IMR-90 (cell line): Measurements from ENCODE around the gene ABCA2. TPM values are rescaled to one million over a fixed set of nuclear protein-coding genes. Genes with fewer than 3 reads are reported as not detected.

Experiments
- ATAC-seq: fragments of 200-7000 bp; cut with Tn5 transposase; 2 replicates; pipeline ENCODE4 v1.9.1; 2020; ENCODE audit warnings: low read depth, mild to moderate bottlenecking, moderate library complexity
- BruUV-seq: library from RNA; stranded (reverse); fragments of 400-500 nt; replicated peaks from 2 replicates; lab custom pipeline; 2021; lab: Mats Ljungman, UMichigan
- CTCF ChIA-PET: fragments of 300-600 bp; formaldehyde crosslinking; extraction: SDS; loops from one replicate; lab custom pipeline; 2021; ENCODE audit warnings: antibody characterized with exemption; lab: Yijun Ruan, JAX
- POLR2A ChIA-PET: fragments of 300-600 bp; sonication (Branson Sonifier 250); formaldehyde crosslinking; loops from one replicate; lab custom pipeline; 2022; ENCODE audit warnings: antibody characterized with exemption; ENCODE audit not compliant: unreplicated experiment; lab: Charles Lee
- DNase-seq: peaks from one replicate; pipeline ENCODE4 v3.0.0; 2013
- H2AFZ ChIP-seq: replicated peaks from 2 replicates; pipeline ENCODE3; 2013; ENCODE audit warnings: low read length, mild to moderate bottlenecking; ENCODE audit not compliant: poor library complexity
- H2AK5ac ChIP-seq: 2 replicates; pipeline ENCODE4 v1.6.1; 2013; ENCODE audit warnings: low read depth, low read length, inconsistent platforms
- H2AK9ac ChIP-seq: replicated peaks from 2 replicates; pipeline ENCODE3; 2013; ENCODE audit warnings: mild to moderate bottlenecking, low read depth, low read length, moderate library complexity; ENCODE audit not compliant: poor library complexity
- H2BK120ac ChIP-seq: 2 replicates; pipeline ENCODE4 v1.6.1; 2013; ENCODE audit warnings: low read depth, low read length, inconsistent platforms
- H2BK15ac ChIP-seq: 3 replicates; pipeline ENCODE4 v1.6.1; 2013; ENCODE audit warnings: low read depth, low read length, inconsistent platforms
- H2BK20ac ChIP-seq: 2 replicates; pipeline ENCODE4 v1.6.1; 2013; ENCODE audit warnings: low read depth, mild to moderate bottlenecking, inconsistent platforms, low read length, moderate library complexity
- H2BK5ac ChIP-seq: 2 replicates; pipeline ENCODE4 v1.6.1; 2013; ENCODE audit warnings: mild to moderate bottlenecking, low read depth, low read length, inconsistent platforms; ENCODE audit not compliant: poor library complexity, severe bottlenecking
- H3K14ac ChIP-seq: replicated peaks from 2 replicates; pipeline ENCODE4 v1.6.1; 2013; ENCODE audit warnings: low read depth, low read length, inconsistent platforms
- H3K18ac ChIP-seq: 2 replicates; pipeline ENCODE4 v1.6.1; 2013; ENCODE audit warnings: low read depth, low read length, control low read depth
- H3K23ac ChIP-seq: 2 replicates; pipeline ENCODE4 v1.6.1; 2013; ENCODE audit warnings: low read depth, low read length, inconsistent platforms
- H3K27ac ChIP-seq: 2 replicates; pipeline ENCODE4 v1.5.1; 2013; ENCODE audit warnings: mild to moderate bottlenecking, control low read depth, low read length; ENCODE audit not compliant: insufficient read depth
- H3K27me3 ChIP-seq: 2 replicates; pipeline ENCODE4 v1.6.1; 2013; ENCODE audit warnings: low read length; ENCODE audit not compliant: control insufficient read depth, insufficient read depth
- H3K36me3 ChIP-seq: 2 replicates; pipeline ENCODE4 v1.6.1; 2013; ENCODE audit warnings: low read length, mixed read lengths; ENCODE audit not compliant: control insufficient read depth, insufficient read depth
- H3K4ac ChIP-seq: 2 replicates; pipeline ENCODE4 v1.6.1; 2013; ENCODE audit warnings: low read depth, low read length, inconsistent platforms
- H3K4me1 ChIP-seq: 2 replicates; pipeline ENCODE4 v1.6.1; 2013; ENCODE audit warnings: low read length, mixed read lengths; ENCODE audit not compliant: control insufficient read depth, insufficient read depth
- H3K4me2 ChIP-seq: 2 replicates; pipeline ENCODE4 v1.6.1; 2013; ENCODE audit warnings: low read depth, mild to moderate bottlenecking, control low read depth, low read length, moderate library complexity
- H3K4me3 ChIP-seq: 2 replicates; pipeline ENCODE4 v1.5.1; 2013; ENCODE audit warnings: low read depth, mild to moderate bottlenecking, control low read depth, low read length, moderate library complexity; ENCODE audit not compliant: insufficient read depth
- H3K56ac ChIP-seq: 2 replicates; pipeline ENCODE4 v1.6.1; 2013; ENCODE audit warnings: low read length, inconsistent platforms; ENCODE audit not compliant: insufficient read depth; ENCODE audit errors: extremely low read depth
- H3K79me1 ChIP-seq, 2 experiments: 2 replicates each; pipeline ENCODE4 v1.6.1; 2013; ENCODE audit warnings: low read length in 2 of 2, inconsistent platforms in 1 of 2, low read depth in 1 of 2
- H3K9ac ChIP-seq: 2 replicates; pipeline ENCODE4 v1.6.1; 2013; ENCODE audit warnings: low read depth, low read length, control low read depth
- H3K9me1 ChIP-seq: 2 replicates; pipeline ENCODE4 v1.6.1; 2013; ENCODE audit warnings: low read length, inconsistent platforms; ENCODE audit not compliant: insufficient read depth
- H3K9me3 ChIP-seq: 2 replicates; pipeline ENCODE4 v1.6.1; 2013; ENCODE audit warnings: low read length; ENCODE audit not compliant: control insufficient read depth, insufficient read depth
- H4K20me1 ChIP-seq: 2 replicates; pipeline ENCODE4 v1.6.1; 2013; ENCODE audit warnings: low read length, inconsistent platforms; ENCODE audit not compliant: insufficient read depth
- H4K5ac ChIP-seq: 2 replicates; pipeline ENCODE4 v1.6.1; 2013; ENCODE audit warnings: mild to moderate bottlenecking, low read depth, low read length, control low read depth
- H4K8ac ChIP-seq, 2 experiments: 2 replicates each; pipeline ENCODE4 v1.6.1; 2013; ENCODE audit warnings: low read depth in 2 of 2, low read length in 2 of 2, control low read depth in 1 of 2, inconsistent platforms in 1 of 2
- H4K91ac ChIP-seq: 2 replicates; pipeline ENCODE4 v1.6.1; 2013; ENCODE audit warnings: low read depth, low read length, inconsistent platforms; ENCODE audit not compliant: insufficient read depth
- BHLHE40 ChIP-seq: fragments of 150-350 bp; IDR thresholded peaks from 2 replicates; pipeline ENCODE4 v1.6.1; 2016; ENCODE audit warnings: mild to moderate bottlenecking, low read depth, low read length
- CEBPB ChIP-seq: IDR thresholded peaks from 2 replicates; pipeline ENCODE4 v1.6.1; 2012; ENCODE audit warnings: low read depth, low read length, improper control_type of control experiment
- CHD1 ChIP-seq: IDR thresholded peaks from 2 replicates; pipeline ENCODE4 v1.6.1; 2012; ENCODE audit warnings: low read depth, low read length, improper control_type of control experiment
- FOS ChIP-seq: fragments of 150-350 bp; IDR thresholded peaks from 2 replicates; pipeline ENCODE4 v1.6.1; 2016; ENCODE audit warnings: low read depth, low read length
- MAFK ChIP-seq: IDR thresholded peaks from 2 replicates; pipeline ENCODE4 v1.6.1; 2012; ENCODE audit warnings: low read depth, low read length, improper control_type of control experiment
- MAZ ChIP-seq: IDR thresholded peaks from 2 replicates; pipeline ENCODE4 v1.6.1; 2012; ENCODE audit warnings: low read depth, mild to moderate bottlenecking, low read length, improper control_type of control experiment, moderate library complexity, borderline replicate concordance
- MXI1 ChIP-seq: IDR thresholded peaks from 2 replicates; pipeline ENCODE4 v1.6.1; 2012; ENCODE audit warnings: low read depth, mild to moderate bottlenecking, low read length, moderate library complexity, borderline replicate concordance
- NFE2L2 ChIP-seq: fragments of 150-350 bp; IDR thresholded peaks from 2 replicates; pipeline ENCODE4 v1.6.1; 2016; ENCODE audit warnings: low read depth, mild to moderate bottlenecking, low read length
- POLR2A ChIP-seq: IDR thresholded peaks from 2 replicates; pipeline ENCODE4 v1.6.1; 2012; ENCODE audit warnings: mild to moderate bottlenecking, low read depth, low read length
- RAD21 ChIP-seq: IDR thresholded peaks from 2 replicates; pipeline ENCODE4 v1.6.1; 2012; ENCODE audit warnings: low read length, improper control_type of control experiment
- RCOR1 ChIP-seq: IDR thresholded peaks from 2 replicates; pipeline ENCODE4 v1.6.1; 2012; ENCODE audit warnings: mild to moderate bottlenecking, low read length, improper control_type of control experiment; ENCODE audit not compliant: insufficient replicate concordance
- RFX5 ChIP-seq: IDR thresholded peaks from 2 replicates; pipeline ENCODE4 v1.8.0; 2012; ENCODE audit warnings: low read depth, mild to moderate bottlenecking, low read length, moderate library complexity
- SMC3 ChIP-seq: fragments of 150-350 bp; IDR thresholded peaks from 2 replicates; pipeline ENCODE4 v1.6.1; 2016; ENCODE audit warnings: low read depth, mild to moderate bottlenecking, antibody characterized with exemption, low read length, moderate library complexity
- WGBS, 2 experiments: methylation state at CpG; one replicate each; pipeline versions ENCODE4 v1.1.5 to v1.1.7; 2013; ENCODE audit warnings: missing lambda C conversion rate in 2 of 2; ENCODE audit not compliant: insufficient read length in 1 of 2; ENCODE audit errors: extremely low coverage in 2 of 2; 5-methylcytosine and 5-hydroxymethylcytosine counted together
- dilution Hi-C: fragments of 300-500 bp; cut with HindIII; formaldehyde crosslinking; loops from one replicate; pipeline ENCODE4 v1.14.3; 2018; ENCODE audit warnings: low sequenced_read_pairs; ENCODE audit not compliant: unreplicated experiment
- in situ Hi-C: fragments of 300-500 bp; cut with MboI; formaldehyde crosslinking; loops from 3 replicates; pipeline ENCODE4 v1.14.3; 2019; ENCODE audit warnings: low sequenced_read_pairs, inconsistent platforms, mixed read lengths
- intact Hi-C: fragments of 100-400 bp; cut with micrococcal nuclease; formaldehyde crosslinking; loops from 2 replicates; pipeline ENCODE4 v1.10.0; 2022
- polyA plus RNA-seq, 3 experiments: library from polyadenylated mRNA; depleted of rRNA; stranded (reverse); fragments of >200 nt; gene quantifications; 2 replicates each; pipeline ENCODE4 v1.2.3, GENCODE V29; 2012; ENCODE audit warnings: low replicate concordance in 1 of 3
- total RNA-seq: library from RNA; depleted of rRNA; stranded (reverse); fragments of >200 nt; gene quantifications from 2 replicates; pipeline ENCODE4 v1.2.3, GENCODE V29; 2012
- TF ChIP-seq, protein P1 (sequence below): fragments of 150-350 bp; IDR thresholded peaks from 2 replicates; pipeline ENCODE4 v1.6.1; 2017; ENCODE audit warnings: mild to moderate bottlenecking, antibody characterized with exemption, low read length, low read depth
- TF ChIP-seq, protein P2 (sequence below): conservative IDR thresholded peaks from 2 replicates; pipeline ENCODE4 v1.5.1; 2012; ENCODE audit warnings: mild to moderate bottlenecking, low read depth, low read length, improper control_type of control experiment
- TF ChIP-seq, protein P3 (sequence below): fragments of 150-350 bp; IDR thresholded peaks from 2 replicates; pipeline ENCODE4 v1.6.1; 2016; ENCODE audit warnings: low read depth, mild to moderate bottlenecking, low read length, moderate library complexity, borderline replicate concordance

ABCA2 gene
- total and polyA plus RNA-seq, 2 of the 4 experiments (the other 2 are of a cell fraction): 3.8 to 46.0 TPM

DNA sequence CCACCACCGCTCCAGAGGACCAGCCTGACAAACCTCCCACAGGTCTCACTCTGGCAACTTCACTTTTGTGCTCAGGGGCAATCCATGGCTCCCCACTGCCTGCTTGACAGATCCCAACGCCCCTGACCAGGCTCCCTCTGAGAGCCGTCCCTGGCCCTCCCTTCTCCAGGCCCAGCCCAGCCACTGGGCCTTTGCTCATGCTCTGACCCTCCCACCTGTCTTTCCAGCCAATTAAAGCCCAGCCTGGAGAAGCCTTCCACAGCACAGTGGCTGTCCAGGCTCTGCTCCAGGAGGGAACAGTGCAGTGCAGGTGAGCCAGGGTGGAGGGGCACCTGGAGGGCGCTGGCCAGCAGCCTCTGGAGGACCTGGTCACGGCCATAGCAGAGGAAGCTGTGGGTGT lies 22.5 kb upstream of the ABCA2 start:
- H3K9ac ChIP-seq: no peak overlapping the region
- H2AK9ac ChIP-seq: no peak overlapping the region
- H3K23ac ChIP-seq: no peak overlapping the region
- dilution Hi-C loops: no loop called here
- no peak overlapping the region for H2BK20ac ChIP-seq
- in situ Hi-C loops: no loop called here
- H4K20me1 ChIP-seq: no peaks in the 10 kb centered on the region; the same call in 1 of the 2 replicates
- peaks cover 71% of the 10 kb centered on the region for H3K27me3 ChIP-seq
- DNase-seq: no peak
- no peaks in the 10 kb centered on the region for H3K36me3 ChIP-seq
- H4K91ac ChIP-seq: no peak overlapping the region
- H3K56ac ChIP-seq: no peak overlapping the region
- H2BK5ac ChIP-seq: no peak overlapping the region
- no peak overlapping the region for H4K8ac ChIP-seq
- H3K18ac ChIP-seq: no peak overlapping the region
- H3K79me1 ChIP-seq: no peaks in the 10 kb centered on the region
- H3K4me2 ChIP-seq: no peak overlapping the region
- no peaks in the 10 kb centered on the region; the same call in 1 of the 2 replicates for H3K4me1 ChIP-seq
- H3K4me3 ChIP-seq: no peak overlapping the region
- TF ChIP-seq CHD1: no peak
- TF ChIP-seq FOS: no peak
- TF ChIP-seq MAZ: no peak
- TF ChIP-seq RFX5: no peak
- no peak for TF ChIP-seq NFE2L2
- TF ChIP-seq MXI1: no peak
- TF ChIP-seq, protein P1, sequence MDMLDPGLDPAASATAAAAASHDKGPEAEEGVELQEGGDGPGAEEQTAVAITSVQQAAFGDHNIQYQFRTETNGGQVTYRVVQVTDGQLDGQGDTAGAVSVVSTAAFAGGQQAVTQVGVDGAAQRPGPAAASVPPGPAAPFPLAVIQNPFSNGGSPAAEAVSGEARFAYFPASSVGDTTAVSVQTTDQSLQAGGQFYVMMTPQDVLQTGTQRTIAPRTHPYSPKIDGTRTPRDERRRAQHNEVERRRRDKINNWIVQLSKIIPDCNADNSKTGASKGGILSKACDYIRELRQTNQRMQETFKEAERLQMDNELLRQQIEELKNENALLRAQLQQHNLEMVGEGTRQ: no peak
- TF ChIP-seq MAFK: no peak
- TF ChIP-seq, protein P2, sequence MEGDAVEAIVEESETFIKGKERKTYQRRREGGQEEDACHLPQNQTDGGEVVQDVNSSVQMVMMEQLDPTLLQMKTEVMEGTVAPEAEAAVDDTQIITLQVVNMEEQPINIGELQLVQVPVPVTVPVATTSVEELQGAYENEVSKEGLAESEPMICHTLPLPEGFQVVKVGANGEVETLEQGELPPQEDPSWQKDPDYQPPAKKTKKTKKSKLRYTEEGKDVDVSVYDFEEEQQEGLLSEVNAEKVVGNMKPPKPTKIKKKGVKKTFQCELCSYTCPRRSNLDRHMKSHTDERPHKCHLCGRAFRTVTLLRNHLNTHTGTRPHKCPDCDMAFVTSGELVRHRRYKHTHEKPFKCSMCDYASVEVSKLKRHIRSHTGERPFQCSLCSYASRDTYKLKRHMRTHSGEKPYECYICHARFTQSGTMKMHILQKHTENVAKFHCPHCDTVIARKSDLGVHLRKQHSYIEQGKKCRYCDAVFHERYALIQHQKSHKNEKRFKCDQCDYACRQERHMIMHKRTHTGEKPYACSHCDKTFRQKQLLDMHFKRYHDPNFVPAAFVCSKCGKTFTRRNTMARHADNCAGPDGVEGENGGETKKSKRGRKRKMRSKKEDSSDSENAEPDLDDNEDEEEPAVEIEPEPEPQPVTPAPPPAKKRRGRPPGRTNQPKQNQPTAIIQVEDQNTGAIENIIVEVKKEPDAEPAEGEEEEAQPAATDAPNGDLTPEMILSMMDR: no peak
- no peak for TF ChIP-seq SMC3
- TF ChIP-seq POLR2A: no peak
- no peak for TF ChIP-seq RCOR1
- no peak for TF ChIP-seq BHLHE40
- no peak for TF ChIP-seq CEBPB
- no peak for TF ChIP-seq RAD21
- TF ChIP-seq, protein P3, sequence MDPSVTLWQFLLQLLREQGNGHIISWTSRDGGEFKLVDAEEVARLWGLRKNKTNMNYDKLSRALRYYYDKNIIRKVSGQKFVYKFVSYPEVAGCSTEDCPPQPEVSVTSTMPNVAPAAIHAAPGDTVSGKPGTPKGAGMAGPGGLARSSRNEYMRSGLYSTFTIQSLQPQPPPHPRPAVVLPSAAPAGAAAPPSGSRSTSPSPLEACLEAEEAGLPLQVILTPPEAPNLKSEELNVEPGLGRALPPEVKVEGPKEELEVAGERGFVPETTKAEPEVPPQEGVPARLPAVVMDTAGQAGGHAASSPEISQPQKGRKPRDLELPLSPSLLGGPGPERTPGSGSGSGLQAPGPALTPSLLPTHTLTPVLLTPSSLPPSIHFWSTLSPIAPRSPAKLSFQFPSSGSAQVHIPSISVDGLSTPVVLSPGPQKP: no peak
- H2BK15ac ChIP-seq: no peak overlapping the region
- no peak overlapping the region for H3K4ac ChIP-seq
- ChIA-PET CTCF (no interaction called here), POLR2A (no interaction called here)
- intact Hi-C loops: no loop called here
- H3K9me3 ChIP-seq: no peaks in the 10 kb centered on the region
- no peak overlapping the region for H2BK120ac ChIP-seq
- H2AFZ ChIP-seq: no peak overlapping the region
- no peaks in the 10 kb centered on the region for H3K9me1 ChIP-seq
- no peak for ATAC-seq
- H3K14ac ChIP-seq: no peak overlapping the region
- no peak overlapping the region for H2AK5ac ChIP-seq
- H4K5ac ChIP-seq: no peak overlapping the region
- no TSS peak for BruUV-seq
- no peak overlapping the region for H3K27ac ChIP-seq
- WGBS, 2 experiments: 70% methylated on average over 3 of the region's 5 CpGs; no CpG with 5 or more reads in 1 of the 2 experiments
